Astrocyte (in vitro differentiated cells and primary cell): ENCODE data around the gene CRYBG3. TPM values are rescaled to one million over a fixed set of nuclear protein-coding genes. Genes with fewer than 3 reads are reported as not detected.

ENCODE experiments used
- DNase-seq: peaks from one replicate; pipeline ENCODE4 v3.0.0-alpha.2; 2010; ENCODE audit warnings: low read depth
- FAIRE-seq: peaks from 2 replicates; lab custom pipeline; 2011; peaks lifted over from hg19 to GRCh38; lab: Jason Lieb, UNC
- H2AFZ ChIP-seq: 2 replicates; pipeline ENCODE4 v1.6.0; 2012; ENCODE audit warnings: low read depth, low read length, inconsistent platforms
- H3K27ac ChIP-seq: 2 replicates; pipeline ENCODE4 v1.5.1; 2011; ENCODE audit warnings: low read depth, low read length, inconsistent platforms
- H3K27me3 ChIP-seq: 2 replicates; pipeline ENCODE4 v1.6.0; 2011; ENCODE audit warnings: low read length, inconsistent platforms; ENCODE audit not compliant: insufficient read depth
- H3K36me3 ChIP-seq: 2 replicates; pipeline ENCODE4 v1.5.1; 2011; ENCODE audit warnings: low read length, inconsistent platforms; ENCODE audit not compliant: insufficient read depth
- H3K4me1 ChIP-seq: 2 replicates; pipeline ENCODE4 v1.5.1; 2011; ENCODE audit warnings: low read length, inconsistent platforms; ENCODE audit not compliant: insufficient read depth
- H3K4me2 ChIP-seq: 2 replicates; pipeline ENCODE4 v1.6.0; 2012; ENCODE audit warnings: low read length, inconsistent platforms
- H3K4me3 ChIP-seq: 2 replicates; pipeline ENCODE4 v1.5.1; 2011; ENCODE audit warnings: low read depth, mild to moderate bottlenecking, low read length, inconsistent platforms; ENCODE audit not compliant: insufficient read depth
- H3K79me2 ChIP-seq: 2 replicates; pipeline ENCODE4 v1.6.0; 2012; ENCODE audit warnings: mild to moderate bottlenecking, low read length, inconsistent platforms; ENCODE audit not compliant: insufficient read depth
- H3K9ac ChIP-seq: 2 replicates; pipeline ENCODE4 v1.6.0; 2012; ENCODE audit warnings: mild to moderate bottlenecking, low read length, inconsistent platforms
- H3K9me3 ChIP-seq: 2 replicates; pipeline ENCODE4 v1.5.1; 2012; ENCODE audit warnings: low read depth, mild to moderate bottlenecking, low read length, inconsistent platforms; ENCODE audit not compliant: insufficient read depth
- H4K20me1 ChIP-seq: 2 replicates; pipeline ENCODE4 v1.6.0; 2012; ENCODE audit warnings: low read length, inconsistent platforms; ENCODE audit not compliant: insufficient read depth
- H3K27ac Mint-ChIP-seq: one replicate; pipeline ENCODE4 v1.8.0; 2021; ENCODE audit warnings: mild to moderate bottlenecking, mixed read lengths; ENCODE audit not compliant: unreplicated experiment
- H3K27me3 Mint-ChIP-seq: one replicate; pipeline ENCODE4 v1.8.0; 2021; ENCODE audit warnings: low read depth, mixed read lengths; ENCODE audit not compliant: unreplicated experiment
- H3K36me3 Mint-ChIP-seq: one replicate; pipeline ENCODE4 v1.8.0; 2021; ENCODE audit warnings: low read depth, mixed read lengths; ENCODE audit not compliant: unreplicated experiment
- H3K4me1 Mint-ChIP-seq: one replicate; pipeline ENCODE4 v1.8.0; 2021; ENCODE audit warnings: low read depth, mixed read lengths; ENCODE audit not compliant: unreplicated experiment
- H3K4me3 Mint-ChIP-seq: one replicate; pipeline ENCODE4 v1.8.0; 2021; ENCODE audit warnings: mild to moderate bottlenecking, moderate library complexity, mixed read lengths; ENCODE audit not compliant: unreplicated experiment
- H3K9me3 Mint-ChIP-seq: one replicate; pipeline ENCODE4 v1.8.0; 2021; ENCODE audit warnings: mild to moderate bottlenecking, mixed read lengths; ENCODE audit not compliant: unreplicated experiment
- CTCF ChIP-seq: IDR thresholded peaks from 2 replicates; pipeline ENCODE4 v1.5.1; 2011; ENCODE audit warnings: low read depth, mild to moderate bottlenecking, inconsistent platforms, low read length, moderate library complexity; ENCODE audit not compliant: insufficient read depth
- EZH2 ChIP-seq: IDR thresholded peaks from 2 replicates; pipeline ENCODE4 v1.6.1; 2012; ENCODE audit warnings: mild to moderate bottlenecking, low read length, inconsistent platforms; ENCODE audit not compliant: insufficient read depth
- total RNA-seq: library from RNA; stranded (reverse); gene quantifications from 2 replicates; pipeline ENCODE4 v1.2.1, GENCODE V29; 2021

CRYBG3 gene
- total RNA-seq, 1 donor from 2014 or later = 13.0 TPM

GRCh38 chr3:97895216-97895615 lies 73.4 kb downstream of the CRYBG3 start:
- H3K4me1 ChIP-seq = no peaks in the 10 kb centered on the region
- no peak overlapping the region for H3K4me2 ChIP-seq
- H3K4me3 Mint-ChIP-seq = no peak overlapping the region

GRCh38 chr3:97896129-97896528 lies 74.3 kb downstream of the CRYBG3 start:
- no peak overlapping the region for H3K4me3 Mint-ChIP-seq
- Histone ChIP-seq H3K79me2 (no peaks in the 10 kb centered on the region), H2AFZ (no peak overlapping the region), H3K36me3 (peaks cover 3% of the 10 kb centered on the region), H4K20me1 (no peaks in the 10 kb centered on the region), H3K27ac (no peak overlapping the region), H3K9ac (no peak overlapping the region), H3K4me1 (no peaks in the 10 kb centered on the region), H3K4me2 (no peak overlapping the region), H3K9me3 (no peaks in the 10 kb centered on the region), H3K27me3 (no peaks in the 10 kb centered on the region), H3K4me3 (no peak overlapping the region)
- H3K9me3 Mint-ChIP-seq = no peaks in the 10 kb centered on the region
- DNase-seq (no peak), FAIRE-seq (no peak)
- no peaks in the 10 kb centered on the region for H3K4me1 Mint-ChIP-seq
- no peak for TF ChIP-seq EZH2
- no peaks in the 10 kb centered on the region for H3K36me3 Mint-ChIP-seq
- no peaks in the 10 kb centered on the region for H3K27me3 Mint-ChIP-seq
- no peak overlapping the region for H3K27ac Mint-ChIP-seq

More at GRCh38 chr3:97895216-97895615, 73.4 kb downstream of the CRYBG3 start:
- no peaks in the 10 kb centered on the region for H4K20me1 ChIP-seq
- H3K27me3 ChIP-seq = no peaks in the 10 kb centered on the region
- H3K9ac ChIP-seq = no peak overlapping the region
- no peak overlapping the region for H3K27ac ChIP-seq
- no peaks in the 10 kb centered on the region for H3K79me2 ChIP-seq
- FAIRE-seq (no peak), DNase-seq (no peak)
- H3K4me3 ChIP-seq = no peak overlapping the region
- no peak overlapping the region for H2AFZ ChIP-seq
- Mint-ChIP-seq H3K27ac (no peak overlapping the region), H3K36me3 (no peaks in the 10 kb centered on the region), H3K4me1 (no peaks in the 10 kb centered on the region), H3K27me3 (no peaks in the 10 kb centered on the region), H3K9me3 (no peaks in the 10 kb centered on the region)
- peaks cover 3% of the 10 kb centered on the region for H3K36me3 ChIP-seq
- TF ChIP-seq CTCF = no peak
- TF ChIP-seq EZH2 = no peak
- no peaks in the 10 kb centered on the region for H3K9me3 ChIP-seq

- no peaks in the 10 kb centered on the region for H3K4me1 Mint-ChIP-seq
- Histone ChIP-seq H3K4me3 (no peak overlapping the region), H4K20me1 (no peaks in the 10 kb centered on the region), H3K9ac (no peak overlapping the region), H3K79me2 (no peaks in the 10 kb centered on the region), H3K4me1 (no peaks in the 10 kb centered on the region), H3K27ac (no peak overlapping the region), H3K4me2 (no peak overlapping the region), H2AFZ (no peak overlapping the region), H3K9me3 (no peaks in the 10 kb centered on the region), H3K36me3 (peaks cover 3% of the 10 kb centered on the region), H3K27me3 (no peaks in the 10 kb centered on the region)
- FAIRE-seq (no peak), DNase-seq (no peak)
- no peaks in the 10 kb centered on the region for H3K9me3 Mint-ChIP-seq
- H3K27me3 Mint-ChIP-seq = no peaks in the 10 kb centered on the region
- H3K36me3 Mint-ChIP-seq = no peaks in the 10 kb centered on the region
- H3K27ac Mint-ChIP-seq = no peak overlapping the region
- TF ChIP-seq EZH2 (no peak), CTCF (no peak)
- no peak overlapping the region for H3K4me3 Mint-ChIP-seq
Measured at GRCh38 chr3:97896547-97896946, 74.7 kb downstream of the CRYBG3 start.
